SU-DHL-6 (cell line): ENCODE data around the gene SLC4A2.

ENCODE experiments used
- CTCF ChIP-seq: fragments of 200-600 bp; sonication (generic); IDR thresholded peaks from one replicate; pipeline ENCODE4 v1.5.1; 2017; ENCODE audit warnings: antibody characterized with exemption, mild to moderate bottlenecking, low read length, moderate library complexity; ENCODE audit not compliant: insufficient read depth, poor library complexity, severe bottlenecking
- EZH2phosphoT487 ChIP-seq: fragments of 200-600 bp; sonication (generic), shearing (Covaris generic); conservative IDR thresholded peaks from 2 replicates; pipeline ENCODE4 v1.6.1; 2018; ENCODE audit warnings: mild to moderate bottlenecking, antibody characterized with exemption, low read length, moderate library complexity, mixed read lengths

- TF ChIP-seq CTCF (no peak), EZH2phosphoT487 (no peak)
Observed at GRCh38 chr7:151124899-151125399, 65.6 kb downstream of the SLC4A2 start.
